HCT116 (cell line): Measurements from ENCODE around the gene LCLAT1.

ENCODE experiments used
- CEBPB ChIP-seq: IDR thresholded peaks from 2 replicates; pipeline ENCODE4 v1.6.1; 2012; ENCODE audit warnings: low read depth
- EZH2phosphoT487 ChIP-seq: fragments of 200-600 bp; IDR thresholded peaks from 2 replicates; pipeline ENCODE4 v1.6.1; 2018; ENCODE audit warnings: antibody characterized with exemption, borderline replicate concordance
- POLR2A ChIP-seq: IDR thresholded peaks from 2 replicates; pipeline ENCODE4 v1.7.0; 2011; ENCODE audit warnings: borderline replicate concordance; ENCODE audit not compliant: insufficient read depth, insufficient read length; ENCODE audit errors: extremely low read depth
- POLR2AphosphoS5 ChIP-seq: IDR thresholded peaks from 2 replicates; pipeline ENCODE4 v1.6.1; 2011; ENCODE audit warnings: mild to moderate bottlenecking, low read depth, low read length, moderate library complexity
- RAD21 ChIP-seq: IDR thresholded peaks from 2 replicates; pipeline ENCODE4 v1.6.1; 2012; ENCODE audit warnings: low read depth, mild to moderate bottlenecking
- TCF7L2 ChIP-seq: IDR thresholded peaks from 2 replicates; pipeline ENCODE4 v1.7.0; 2011; ENCODE audit warnings: borderline replicate concordance, inconsistent platforms; ENCODE audit not compliant: insufficient read depth, insufficient read length; ENCODE audit errors: extremely low read depth
- YY1 ChIP-seq: IDR thresholded peaks from 2 replicates; pipeline ENCODE4 v1.6.1; 2011; ENCODE audit warnings: low read length, low read depth, moderate library complexity, mild to moderate bottlenecking; ENCODE audit not compliant: insufficient replicate concordance; ENCODE audit errors: extremely low read depth
- ZFX ChIP-seq: fragments of 450-650 bp; IDR thresholded peaks from 2 replicates; pipeline ENCODE4 v1.6.1; 2017
- ZNF274 ChIP-seq: fragments of 200-500 bp; sonication (Bioruptor generic); IDR thresholded peaks from 2 replicates; pipeline ENCODE4 v1.6.1; 2014; ENCODE audit warnings: mild to moderate bottlenecking, low read depth, low read length, inconsistent platforms
- TF ChIP-seq, protein P1 (sequence below), 3 experiments: fragments of 200-600 bp in 1 of 3; sonication (generic) in 1 of 3; IDR thresholded peaks in 2 of 3; conservative IDR thresholded peaks in 1 of 3; 2 replicates each; pipeline ENCODE4 v1.5.1; 2012 to 2017; ENCODE audit warnings: low read depth in 2 of 3, low read length in 2 of 3, antibody characterized with exemption in 1 of 3, borderline replicate concordance in 1 of 3, control low read depth in 1 of 3, mild to moderate bottlenecking in 1 of 3, mixed read lengths in 1 of 3, mixed run types in 1 of 3, moderate library complexity in 1 of 3; ENCODE audit not compliant: insufficient read depth in 1 of 3
- TF ChIP-seq, protein P2 (sequence below): IDR thresholded peaks from 2 replicates; pipeline ENCODE4 v1.6.1; 2011; ENCODE audit warnings: mild to moderate bottlenecking, low read length, moderate library complexity; ENCODE audit not compliant: insufficient replicate concordance; ENCODE audit errors: extremely low read depth
- TF ChIP-seq, protein P3 (sequence below): IDR thresholded peaks from 2 replicates; pipeline ENCODE4 v1.6.1; 2012; ENCODE audit warnings: low read depth
- TF ChIP-seq, protein P4 (sequence below): IDR thresholded peaks from 2 replicates; pipeline ENCODE4 v1.6.1; 2012
- TF ChIP-seq, protein P5 (sequence below): IDR thresholded peaks from 2 replicates; pipeline ENCODE4 v1.6.1; 2012

DNA sequence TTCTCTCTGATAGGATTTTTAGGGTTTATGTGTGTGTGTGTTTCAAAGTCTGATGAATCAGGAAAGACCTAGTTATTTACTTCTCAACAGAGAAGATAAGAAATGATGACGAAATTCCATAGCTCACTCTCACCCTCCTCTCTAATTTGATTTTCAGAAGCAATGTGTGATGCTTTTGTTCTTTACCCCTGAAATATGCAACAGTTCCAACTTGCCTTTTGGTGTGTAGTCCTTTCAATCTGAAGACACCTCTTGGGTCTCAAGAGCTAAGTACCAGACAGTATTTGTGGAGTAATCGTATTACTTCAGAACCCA, 18.7 kb upstream of the LCLAT1 start:
- TF ChIP-seq POLR2A (no peak), EZH2phosphoT487 (no peak), YY1 (no peak), POLR2AphosphoS5 (no peak), CEBPB (no peak), TCF7L2 (no peak), ZFX (no peak), ZNF274 (no peak), RAD21 (no peak)
- TF ChIP-seq, protein P1, sequence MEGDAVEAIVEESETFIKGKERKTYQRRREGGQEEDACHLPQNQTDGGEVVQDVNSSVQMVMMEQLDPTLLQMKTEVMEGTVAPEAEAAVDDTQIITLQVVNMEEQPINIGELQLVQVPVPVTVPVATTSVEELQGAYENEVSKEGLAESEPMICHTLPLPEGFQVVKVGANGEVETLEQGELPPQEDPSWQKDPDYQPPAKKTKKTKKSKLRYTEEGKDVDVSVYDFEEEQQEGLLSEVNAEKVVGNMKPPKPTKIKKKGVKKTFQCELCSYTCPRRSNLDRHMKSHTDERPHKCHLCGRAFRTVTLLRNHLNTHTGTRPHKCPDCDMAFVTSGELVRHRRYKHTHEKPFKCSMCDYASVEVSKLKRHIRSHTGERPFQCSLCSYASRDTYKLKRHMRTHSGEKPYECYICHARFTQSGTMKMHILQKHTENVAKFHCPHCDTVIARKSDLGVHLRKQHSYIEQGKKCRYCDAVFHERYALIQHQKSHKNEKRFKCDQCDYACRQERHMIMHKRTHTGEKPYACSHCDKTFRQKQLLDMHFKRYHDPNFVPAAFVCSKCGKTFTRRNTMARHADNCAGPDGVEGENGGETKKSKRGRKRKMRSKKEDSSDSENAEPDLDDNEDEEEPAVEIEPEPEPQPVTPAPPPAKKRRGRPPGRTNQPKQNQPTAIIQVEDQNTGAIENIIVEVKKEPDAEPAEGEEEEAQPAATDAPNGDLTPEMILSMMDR (IDR thresholded peaks at IDR 0.05 in 2 of 3, conservative IDR thresholded peaks at IDR 0.05 in 1 of 3; ENCODE audit: borderline replicate concordance in 1 of 3, insufficient read depth in 1 of 3, low read depth in 2 of 3, low read length in 2 of 3), result no peak
- TF ChIP-seq, protein P2, sequence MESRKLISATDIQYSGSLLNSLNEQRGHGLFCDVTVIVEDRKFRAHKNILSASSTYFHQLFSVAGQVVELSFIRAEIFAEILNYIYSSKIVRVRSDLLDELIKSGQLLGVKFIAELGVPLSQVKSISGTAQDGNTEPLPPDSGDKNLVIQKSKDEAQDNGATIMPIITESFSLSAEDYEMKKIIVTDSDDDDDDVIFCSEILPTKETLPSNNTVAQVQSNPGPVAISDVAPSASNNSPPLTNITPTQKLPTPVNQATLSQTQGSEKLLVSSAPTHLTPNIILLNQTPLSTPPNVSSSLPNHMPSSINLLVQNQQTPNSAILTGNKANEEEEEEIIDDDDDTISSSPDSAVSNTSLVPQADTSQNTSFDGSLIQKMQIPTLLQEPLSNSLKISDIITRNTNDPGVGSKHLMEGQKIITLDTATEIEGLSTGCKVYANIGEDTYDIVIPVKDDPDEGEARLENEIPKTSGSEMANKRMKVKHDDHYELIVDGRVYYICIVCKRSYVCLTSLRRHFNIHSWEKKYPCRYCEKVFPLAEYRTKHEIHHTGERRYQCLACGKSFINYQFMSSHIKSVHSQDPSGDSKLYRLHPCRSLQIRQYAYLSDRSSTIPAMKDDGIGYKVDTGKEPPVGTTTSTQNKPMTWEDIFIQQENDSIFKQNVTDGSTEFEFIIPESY, result no peak
- TF ChIP-seq, protein P3, sequence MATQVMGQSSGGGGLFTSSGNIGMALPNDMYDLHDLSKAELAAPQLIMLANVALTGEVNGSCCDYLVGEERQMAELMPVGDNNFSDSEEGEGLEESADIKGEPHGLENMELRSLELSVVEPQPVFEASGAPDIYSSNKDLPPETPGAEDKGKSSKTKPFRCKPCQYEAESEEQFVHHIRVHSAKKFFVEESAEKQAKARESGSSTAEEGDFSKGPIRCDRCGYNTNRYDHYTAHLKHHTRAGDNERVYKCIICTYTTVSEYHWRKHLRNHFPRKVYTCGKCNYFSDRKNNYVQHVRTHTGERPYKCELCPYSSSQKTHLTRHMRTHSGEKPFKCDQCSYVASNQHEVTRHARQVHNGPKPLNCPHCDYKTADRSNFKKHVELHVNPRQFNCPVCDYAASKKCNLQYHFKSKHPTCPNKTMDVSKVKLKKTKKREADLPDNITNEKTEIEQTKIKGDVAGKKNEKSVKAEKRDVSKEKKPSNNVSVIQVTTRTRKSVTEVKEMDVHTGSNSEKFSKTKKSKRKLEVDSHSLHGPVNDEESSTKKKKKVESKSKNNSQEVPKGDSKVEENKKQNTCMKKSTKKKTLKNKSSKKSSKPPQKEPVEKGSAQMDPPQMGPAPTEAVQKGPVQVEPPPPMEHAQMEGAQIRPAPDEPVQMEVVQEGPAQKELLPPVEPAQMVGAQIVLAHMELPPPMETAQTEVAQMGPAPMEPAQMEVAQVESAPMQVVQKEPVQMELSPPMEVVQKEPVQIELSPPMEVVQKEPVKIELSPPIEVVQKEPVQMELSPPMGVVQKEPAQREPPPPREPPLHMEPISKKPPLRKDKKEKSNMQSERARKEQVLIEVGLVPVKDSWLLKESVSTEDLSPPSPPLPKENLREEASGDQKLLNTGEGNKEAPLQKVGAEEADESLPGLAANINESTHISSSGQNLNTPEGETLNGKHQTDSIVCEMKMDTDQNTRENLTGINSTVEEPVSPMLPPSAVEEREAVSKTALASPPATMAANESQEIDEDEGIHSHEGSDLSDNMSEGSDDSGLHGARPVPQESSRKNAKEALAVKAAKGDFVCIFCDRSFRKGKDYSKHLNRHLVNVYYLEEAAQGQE, result no peak
- TF ChIP-seq, protein P4, sequence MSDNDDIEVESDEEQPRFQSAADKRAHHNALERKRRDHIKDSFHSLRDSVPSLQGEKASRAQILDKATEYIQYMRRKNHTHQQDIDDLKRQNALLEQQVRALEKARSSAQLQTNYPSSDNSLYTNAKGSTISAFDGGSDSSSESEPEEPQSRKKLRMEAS, result no peak
- TF ChIP-seq, protein P5, sequence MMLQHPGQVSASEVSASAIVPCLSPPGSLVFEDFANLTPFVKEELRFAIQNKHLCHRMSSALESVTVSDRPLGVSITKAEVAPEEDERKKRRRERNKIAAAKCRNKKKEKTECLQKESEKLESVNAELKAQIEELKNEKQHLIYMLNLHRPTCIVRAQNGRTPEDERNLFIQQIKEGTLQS, result no peak
